ENCODE results near the gene CACNA1C.

CACNA1C gene

DNA sequence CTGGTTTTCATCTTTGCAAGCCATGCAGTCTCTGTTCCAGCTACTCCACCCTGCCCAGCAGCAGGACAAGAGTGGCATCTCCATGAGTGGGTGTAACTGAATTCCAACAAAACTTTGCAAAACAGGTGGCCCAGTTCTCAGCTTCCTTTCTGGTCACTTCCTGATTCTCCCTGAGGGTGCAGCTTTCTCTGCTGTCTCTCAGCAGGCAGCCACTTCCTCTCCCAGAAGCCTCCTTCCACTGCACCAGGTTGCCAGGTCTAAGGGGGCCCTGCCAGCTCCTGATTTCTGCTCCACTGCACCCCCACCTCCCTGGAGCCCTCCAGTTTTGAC is 400.9 kb downstream of the CACNA1C start:
- Histone ChIP-seq H3K27me3 (ENCODE audit: control insufficient read depth, insufficient read depth, low read length) (no peaks in the 10 kb centered on the region), H3K4me3 (ENCODE audit: low read length) (no peak overlapping the region), H3K9ac (ENCODE audit: low read length) (no peak overlapping the region), H3K4me1 (ENCODE audit: control insufficient read depth, insufficient read depth, low read length) (no peaks in the 10 kb centered on the region), H3K36me3 (ENCODE audit: control insufficient read depth, insufficient read depth, low read length) (no peaks in the 10 kb centered on the region), H3K9me3 (ENCODE audit: control insufficient read depth, low read length) (no peaks in the 10 kb centered on the region)

DNA sequence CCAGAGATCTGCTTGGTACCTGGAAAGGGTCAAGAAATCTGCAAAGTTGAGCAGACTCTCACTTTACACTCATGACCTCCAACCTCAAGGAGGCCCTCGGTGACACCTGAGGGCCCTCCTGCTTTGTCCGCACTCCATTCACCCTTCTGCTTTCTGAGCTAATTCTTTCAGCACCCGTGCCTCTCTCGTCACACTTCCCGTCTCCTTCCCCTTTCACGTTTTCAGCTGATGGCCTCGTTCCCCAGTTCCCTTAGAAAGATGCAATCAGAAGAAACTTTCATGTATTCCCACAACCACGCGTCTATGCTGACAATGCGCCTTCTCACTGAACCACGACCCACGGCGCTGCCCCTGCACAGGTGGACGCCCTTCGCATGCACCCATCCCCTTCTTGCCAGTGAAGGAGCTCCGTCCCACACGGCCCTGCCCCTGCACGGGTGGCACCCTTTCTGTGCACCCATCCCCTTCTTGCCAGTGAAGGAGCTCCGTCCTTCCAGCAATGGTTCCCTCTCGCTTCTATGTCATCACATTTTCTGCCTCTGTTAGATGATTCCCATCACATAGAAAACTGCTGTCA is 401.9 kb downstream of the CACNA1C start:
- Histone ChIP-seq H3K4me3 (ENCODE audit: low read length) (no peak overlapping the region), H3K4me1 (ENCODE audit: control insufficient read depth, insufficient read depth, low read length) (no peaks in the 10 kb centered on the region), H3K36me3 (ENCODE audit: control insufficient read depth, insufficient read depth, low read length) (no peaks in the 10 kb centered on the region), H3K9me3 (ENCODE audit: control insufficient read depth, low read length) (no peaks in the 10 kb centered on the region), H3K9ac (ENCODE audit: low read length) (no peak overlapping the region), H3K27me3 (ENCODE audit: control insufficient read depth, insufficient read depth, low read length) (no peaks in the 10 kb centered on the region)

DNA sequence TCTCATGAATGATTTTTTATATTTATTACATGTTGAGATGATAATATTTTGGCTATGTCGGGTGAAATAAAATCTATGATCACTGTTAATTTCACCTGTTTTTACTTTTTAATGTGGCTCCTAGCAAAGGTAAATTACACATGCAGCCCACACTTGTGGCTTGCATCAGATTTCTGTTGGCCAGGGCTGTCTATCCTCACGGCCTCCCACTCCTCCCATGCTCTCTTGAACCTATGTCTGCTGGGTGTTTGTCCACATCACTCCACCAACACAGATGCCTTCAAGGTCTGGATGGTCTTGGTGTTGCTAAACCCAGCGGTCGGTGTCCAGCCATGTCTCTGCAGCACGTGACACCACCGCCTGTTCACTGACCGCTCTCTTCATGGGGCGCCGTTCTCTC is 402.6 kb downstream of the CACNA1C start:
- H3K4me1 ChIP-seq (ENCODE audit: control insufficient read depth, insufficient read depth, low read length): no peaks in the 10 kb centered on the region
- no peak overlapping the region for H3K9ac ChIP-seq (ENCODE audit: low read length)
- H3K36me3 ChIP-seq (ENCODE audit: control insufficient read depth, insufficient read depth, low read length): no peaks in the 10 kb centered on the region
- no peak overlapping the region for H3K4me3 ChIP-seq (ENCODE audit: low read length)
- H3K27me3 ChIP-seq (ENCODE audit: control insufficient read depth, insufficient read depth, low read length): no peaks in the 10 kb centered on the region
- H3K9me3 ChIP-seq (ENCODE audit: control insufficient read depth, low read length): no peaks in the 10 kb centered on the region

DNA sequence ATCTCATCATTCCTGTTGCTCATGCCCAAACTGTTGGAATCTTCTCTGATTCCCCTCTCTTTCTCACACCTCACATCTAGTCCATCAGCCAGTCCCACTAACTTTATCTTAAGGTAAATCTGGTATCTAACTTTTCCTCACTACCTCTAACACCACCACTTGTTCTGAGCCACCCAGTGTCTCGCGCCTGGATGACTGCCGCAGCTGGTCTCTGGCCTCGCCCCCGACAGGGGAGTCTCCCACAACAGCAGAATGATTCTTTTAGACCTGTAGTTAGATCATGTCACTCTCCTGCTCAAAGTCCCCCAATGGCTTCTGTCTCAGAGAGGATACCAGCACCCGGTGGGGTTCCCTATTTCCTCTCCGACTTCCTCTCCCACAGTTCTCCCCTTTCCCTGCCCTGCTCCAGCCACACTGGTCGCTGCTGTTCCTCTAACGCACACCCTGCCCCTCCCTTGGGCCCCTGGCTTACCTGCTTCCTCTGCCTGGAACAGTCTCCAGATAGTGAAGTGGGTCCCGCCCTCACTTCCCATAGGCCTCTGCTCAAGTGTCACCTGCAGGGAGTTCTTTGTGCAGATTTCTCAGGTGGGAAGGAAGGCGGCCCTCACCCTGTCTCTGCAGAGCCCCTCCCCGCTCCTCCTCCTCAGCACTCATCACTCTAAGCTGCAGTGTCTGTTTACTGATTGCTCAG is 403.5 kb downstream of the CACNA1C start:
- Histone ChIP-seq H3K4me3 (ENCODE audit: low read length) (no peak overlapping the region), H3K27me3 (ENCODE audit: control insufficient read depth, insufficient read depth, low read length) (no peaks in the 10 kb centered on the region), H3K9ac (ENCODE audit: low read length) (no peak overlapping the region), H3K4me1 (ENCODE audit: control insufficient read depth, insufficient read depth, low read length) (no peaks in the 10 kb centered on the region), H3K36me3 (ENCODE audit: control insufficient read depth, insufficient read depth, low read length) (no peaks in the 10 kb centered on the region), H3K9me3 (ENCODE audit: control insufficient read depth, low read length) (no peaks in the 10 kb centered on the region)

DNA sequence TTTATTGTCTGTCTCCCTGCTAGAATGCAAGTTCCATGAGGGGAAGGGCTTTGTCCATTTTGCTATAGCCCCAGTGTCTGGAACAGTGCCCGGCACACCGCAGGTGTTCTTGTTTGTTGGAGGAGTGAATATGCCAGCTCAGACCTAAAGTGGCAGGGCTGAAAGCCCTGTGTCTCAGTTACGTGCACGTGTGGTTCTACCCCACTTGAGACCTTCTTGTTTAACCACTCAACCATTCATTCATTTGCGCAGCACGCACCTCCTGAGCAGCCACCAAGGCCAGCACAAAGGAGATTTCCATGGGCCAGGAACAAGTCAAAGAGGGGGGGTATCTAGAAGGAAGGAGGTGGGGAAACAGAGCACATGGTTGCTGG is 404.0 kb downstream of the CACNA1C start:
- Histone ChIP-seq H3K36me3 (ENCODE audit: control insufficient read depth, insufficient read depth, low read length) (no peaks in the 10 kb centered on the region), H3K9ac (ENCODE audit: low read length) (no peak overlapping the region), H3K4me1 (ENCODE audit: control insufficient read depth, insufficient read depth, low read length) (no peaks in the 10 kb centered on the region), H3K27me3 (ENCODE audit: control insufficient read depth, insufficient read depth, low read length) (no peaks in the 10 kb centered on the region), H3K4me3 (ENCODE audit: low read length) (no peak overlapping the region), H3K9me3 (ENCODE audit: control insufficient read depth, low read length) (no peaks in the 10 kb centered on the region)

DNA sequence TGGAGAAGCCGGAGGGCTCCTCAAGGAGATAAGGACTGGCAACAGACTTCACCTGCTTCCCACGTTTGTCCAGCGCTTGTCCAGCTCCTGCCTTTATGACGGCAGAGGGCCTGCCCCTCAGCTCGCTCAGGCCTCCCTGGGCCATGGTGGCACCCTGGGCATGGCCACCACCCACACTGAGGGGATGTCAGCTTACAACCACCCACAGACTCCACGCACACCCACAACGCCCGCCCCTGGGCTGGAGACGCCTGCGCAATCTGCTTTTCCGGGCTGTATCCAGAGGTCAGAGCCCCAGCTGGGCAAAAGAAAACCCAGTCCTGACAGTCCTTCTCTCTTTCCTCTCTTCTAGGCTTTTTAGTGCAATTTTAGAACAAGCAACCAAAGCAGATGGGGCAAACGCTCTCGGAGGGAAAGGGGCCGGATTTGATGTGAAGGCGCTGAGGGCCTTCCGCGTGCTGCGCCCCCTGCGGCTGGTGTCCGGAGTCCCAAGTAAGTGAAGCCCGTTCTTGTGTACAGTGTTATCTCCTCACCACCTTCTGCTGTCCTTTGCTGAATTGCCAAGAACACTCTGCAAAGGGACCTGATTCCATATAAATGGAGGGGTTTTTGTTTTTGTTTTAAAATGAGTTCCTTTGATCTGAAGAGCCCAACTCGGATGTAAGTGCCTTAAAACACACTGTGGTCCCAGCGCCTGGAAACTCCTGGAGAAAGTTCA is 404.6 kb downstream of the CACNA1C start:
- Histone ChIP-seq H3K9ac (ENCODE audit: low read length) (no peak overlapping the region), H3K4me3 (ENCODE audit: low read length) (no peak overlapping the region), H3K36me3 (ENCODE audit: control insufficient read depth, insufficient read depth, low read length) (no peaks in the 10 kb centered on the region), H3K27me3 (ENCODE audit: control insufficient read depth, insufficient read depth, low read length) (no peaks in the 10 kb centered on the region), H3K9me3 (ENCODE audit: control insufficient read depth, low read length) (no peaks in the 10 kb centered on the region), H3K4me1 (ENCODE audit: control insufficient read depth, insufficient read depth, low read length) (no peaks in the 10 kb centered on the region)

DNA sequence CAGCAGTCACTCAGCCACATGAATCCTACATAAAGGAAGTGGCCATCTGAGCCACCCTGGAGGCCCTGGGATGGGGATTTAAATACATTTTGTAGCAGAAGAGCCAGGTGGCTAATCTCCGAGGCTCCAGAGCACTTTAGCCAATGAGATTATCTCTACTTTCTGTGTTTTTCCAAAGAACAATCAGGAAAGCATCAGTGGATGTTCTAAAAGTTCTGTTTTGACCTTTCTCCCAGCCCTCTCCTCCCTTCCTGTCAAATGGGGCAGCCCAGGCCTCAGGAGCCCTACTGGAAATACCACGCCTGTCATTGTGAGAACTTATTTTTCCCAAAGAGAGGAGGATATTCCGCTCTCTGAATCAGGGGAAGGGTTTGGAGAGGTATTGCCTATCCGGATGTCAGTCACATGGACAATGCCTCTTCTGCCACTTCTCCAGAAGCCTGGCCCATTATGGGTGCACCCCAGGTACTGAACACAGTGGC is 405.2 kb downstream of the CACNA1C start:
- H3K4me1 ChIP-seq (ENCODE audit: control insufficient read depth, insufficient read depth, low read length): no peaks in the 10 kb centered on the region
- no peak overlapping the region for H3K9ac ChIP-seq (ENCODE audit: low read length)
- H3K4me3 ChIP-seq (ENCODE audit: low read length): no peak overlapping the region
- no peaks in the 10 kb centered on the region for H3K9me3 ChIP-seq (ENCODE audit: control insufficient read depth, low read length)
- no peaks in the 10 kb centered on the region for H3K36me3 ChIP-seq (ENCODE audit: control insufficient read depth, insufficient read depth, low read length)
- H3K27me3 ChIP-seq (ENCODE audit: control insufficient read depth, insufficient read depth, low read length): no peaks in the 10 kb centered on the region

DNA sequence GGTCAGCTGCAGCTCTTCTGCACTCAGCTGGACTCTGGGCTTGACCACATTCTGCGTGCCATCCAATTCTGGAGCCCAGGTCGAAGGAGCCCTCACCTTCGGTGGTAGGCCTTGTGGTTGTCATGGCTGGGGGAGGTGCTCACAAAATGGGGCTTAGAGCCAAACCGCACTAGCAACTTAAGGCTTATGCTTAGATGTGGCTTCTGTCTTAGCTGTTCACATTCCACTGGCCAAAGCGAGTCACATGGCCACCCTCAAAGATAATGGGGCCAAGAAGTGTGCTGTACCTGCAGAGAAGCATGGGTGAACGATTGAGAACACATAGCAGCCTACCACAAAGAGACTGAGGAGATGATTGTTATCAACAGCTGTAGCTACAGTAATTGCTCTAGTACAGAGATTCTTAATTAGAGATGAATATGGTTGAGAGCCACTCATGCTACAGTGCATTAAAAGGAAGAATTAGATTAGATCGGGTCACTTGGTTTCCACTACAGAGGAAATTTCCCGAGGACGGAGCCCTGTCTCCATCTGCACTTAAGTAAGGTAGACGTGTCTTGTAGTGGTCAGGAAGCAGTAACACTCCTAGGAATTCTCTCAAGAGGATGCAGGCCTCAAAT is 407.4 kb downstream of the CACNA1C start:
- H3K4me1 ChIP-seq (ENCODE audit: control insufficient read depth, insufficient read depth, low read length): no peaks in the 10 kb centered on the region
- H3K4me3 ChIP-seq (ENCODE audit: low read length): no peak overlapping the region
- H3K9me3 ChIP-seq (ENCODE audit: control insufficient read depth, low read length): no peaks in the 10 kb centered on the region
- H3K9ac ChIP-seq (ENCODE audit: low read length): no peak overlapping the region
- no peaks in the 10 kb centered on the region for H3K36me3 ChIP-seq (ENCODE audit: control insufficient read depth, insufficient read depth, low read length)
- H3K27me3 ChIP-seq (ENCODE audit: control insufficient read depth, insufficient read depth, low read length): no peaks in the 10 kb centered on the region

DNA sequence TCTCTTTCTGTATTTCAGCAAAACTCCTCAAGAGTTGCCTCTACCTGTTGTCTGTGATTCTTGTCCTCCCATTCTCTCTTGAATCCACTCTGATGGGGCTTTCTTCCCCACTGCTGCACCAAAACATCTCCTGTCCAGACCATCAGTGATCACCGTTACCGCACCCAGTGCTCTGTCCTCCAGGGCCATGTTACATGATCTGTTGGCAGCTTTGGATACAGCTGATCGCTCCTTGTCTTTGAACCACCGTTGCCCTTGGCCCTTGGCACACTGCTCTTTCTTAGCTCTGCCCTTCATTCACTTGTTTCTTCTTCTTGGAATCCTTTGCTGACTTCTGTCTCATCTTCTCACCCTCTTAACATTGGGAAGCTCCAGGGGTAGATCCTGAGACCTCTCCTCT is 408.3 kb downstream of the CACNA1C start:
- Histone ChIP-seq H3K4me3 (ENCODE audit: low read length) (no peak overlapping the region), H3K4me1 (ENCODE audit: control insufficient read depth, insufficient read depth, low read length) (no peaks in the 10 kb centered on the region), H3K36me3 (ENCODE audit: control insufficient read depth, insufficient read depth, low read length) (no peaks in the 10 kb centered on the region), H3K27me3 (ENCODE audit: control insufficient read depth, insufficient read depth, low read length) (no peaks in the 10 kb centered on the region), H3K9ac (ENCODE audit: low read length) (no peak overlapping the region), H3K9me3 (ENCODE audit: control insufficient read depth, low read length) (no peaks in the 10 kb centered on the region)

DNA sequence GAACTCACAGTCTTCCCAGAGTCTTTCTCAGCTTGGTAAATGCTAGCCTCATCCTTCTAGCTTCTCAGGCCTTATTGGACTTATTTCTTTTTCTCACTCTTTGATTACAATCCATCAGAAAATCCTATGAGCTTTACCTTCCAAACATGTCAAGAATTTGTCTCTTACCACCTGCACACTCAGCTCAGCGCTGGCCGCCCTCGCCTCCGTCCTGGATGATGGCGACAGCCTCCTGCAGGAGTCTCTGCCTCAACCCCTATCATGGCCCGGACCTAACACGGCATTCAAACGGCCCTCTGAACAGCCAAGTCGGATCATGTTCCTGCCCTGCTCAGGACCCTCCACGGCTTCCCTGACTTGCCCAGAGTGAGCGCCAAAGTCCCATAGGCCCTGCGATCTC is 408.9 kb downstream of the CACNA1C start:
- Histone ChIP-seq H3K9me3 (ENCODE audit: control insufficient read depth, low read length) (no peaks in the 10 kb centered on the region), H3K4me1 (ENCODE audit: control insufficient read depth, insufficient read depth, low read length) (no peaks in the 10 kb centered on the region), H3K27me3 (ENCODE audit: control insufficient read depth, insufficient read depth, low read length) (no peaks in the 10 kb centered on the region), H3K9ac (ENCODE audit: low read length) (no peak overlapping the region), H3K4me3 (ENCODE audit: low read length) (no peak overlapping the region), H3K36me3 (ENCODE audit: control insufficient read depth, insufficient read depth, low read length) (no peaks in the 10 kb centered on the region)

DNA sequence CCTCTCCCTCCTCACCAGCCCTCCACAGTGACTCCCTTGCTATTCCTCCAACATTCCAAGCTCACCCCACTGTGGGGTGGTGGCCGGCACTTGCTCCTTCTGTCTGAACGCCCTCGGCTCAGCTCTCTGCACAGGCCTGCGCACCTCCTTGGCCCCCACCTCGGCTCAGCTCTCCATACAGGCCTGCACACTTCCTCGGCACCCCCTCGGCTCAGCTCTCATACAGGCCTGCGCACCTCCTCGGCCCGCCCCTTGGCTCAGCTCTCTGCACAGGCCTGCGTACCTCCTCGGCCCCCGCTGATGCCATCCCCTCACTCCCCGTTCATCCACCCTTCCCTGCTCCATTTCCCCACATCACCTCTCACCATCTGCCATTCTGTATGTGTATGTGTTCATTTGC is 409.3 kb downstream of the CACNA1C start:
- Histone ChIP-seq H3K27me3 (ENCODE audit: control insufficient read depth, insufficient read depth, low read length) (no peaks in the 10 kb centered on the region), H3K9ac (ENCODE audit: low read length) (no peak overlapping the region), H3K4me3 (ENCODE audit: low read length) (no peak overlapping the region), H3K4me1 (ENCODE audit: control insufficient read depth, insufficient read depth, low read length) (no peaks in the 10 kb centered on the region), H3K9me3 (ENCODE audit: control insufficient read depth, low read length) (no peaks in the 10 kb centered on the region), H3K36me3 (ENCODE audit: control insufficient read depth, insufficient read depth, low read length) (no peaks in the 10 kb centered on the region)

DNA sequence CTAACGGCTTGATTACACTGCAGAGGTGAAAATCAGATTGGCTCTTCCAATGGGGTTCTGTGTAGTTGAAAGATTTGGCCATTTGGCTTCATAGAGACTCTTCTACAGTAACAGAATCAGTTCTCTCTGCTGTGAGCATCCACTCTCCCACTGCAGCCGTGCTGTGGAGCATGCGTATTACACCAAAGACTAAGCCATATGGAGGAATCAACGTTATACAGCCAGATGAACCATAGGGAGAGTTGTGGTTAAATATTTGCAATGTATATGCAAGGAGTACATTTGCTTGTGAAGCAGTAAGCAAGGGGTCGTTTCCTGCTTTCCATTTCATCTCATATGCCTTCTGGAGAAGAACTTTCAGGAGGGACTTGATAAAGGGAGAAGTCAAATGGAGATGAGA is 410.9 kb downstream of the CACNA1C start:
- Histone ChIP-seq H3K4me1 (ENCODE audit: control insufficient read depth, insufficient read depth, low read length) (no peaks in the 10 kb centered on the region), H3K9me3 (ENCODE audit: control insufficient read depth, low read length) (no peaks in the 10 kb centered on the region), H3K9ac (ENCODE audit: low read length) (no peak overlapping the region), H3K4me3 (ENCODE audit: low read length) (no peak overlapping the region), H3K36me3 (ENCODE audit: control insufficient read depth, insufficient read depth, low read length) (no peaks in the 10 kb centered on the region), H3K27me3 (ENCODE audit: control insufficient read depth, insufficient read depth, low read length) (no peaks in the 10 kb centered on the region)

Data from mucosa of stomach (tissue), 1 donor.